Kasumi-1 (cell line): ENCODE results near the gene C11orf58.

ENCODE experiments used
- DNase-seq, 2 experiments: peaks; one replicate each; lab custom pipeline; 2025; lab: John Stamatoyannopoulos, UW

The C11orf58 gene

DNA sequence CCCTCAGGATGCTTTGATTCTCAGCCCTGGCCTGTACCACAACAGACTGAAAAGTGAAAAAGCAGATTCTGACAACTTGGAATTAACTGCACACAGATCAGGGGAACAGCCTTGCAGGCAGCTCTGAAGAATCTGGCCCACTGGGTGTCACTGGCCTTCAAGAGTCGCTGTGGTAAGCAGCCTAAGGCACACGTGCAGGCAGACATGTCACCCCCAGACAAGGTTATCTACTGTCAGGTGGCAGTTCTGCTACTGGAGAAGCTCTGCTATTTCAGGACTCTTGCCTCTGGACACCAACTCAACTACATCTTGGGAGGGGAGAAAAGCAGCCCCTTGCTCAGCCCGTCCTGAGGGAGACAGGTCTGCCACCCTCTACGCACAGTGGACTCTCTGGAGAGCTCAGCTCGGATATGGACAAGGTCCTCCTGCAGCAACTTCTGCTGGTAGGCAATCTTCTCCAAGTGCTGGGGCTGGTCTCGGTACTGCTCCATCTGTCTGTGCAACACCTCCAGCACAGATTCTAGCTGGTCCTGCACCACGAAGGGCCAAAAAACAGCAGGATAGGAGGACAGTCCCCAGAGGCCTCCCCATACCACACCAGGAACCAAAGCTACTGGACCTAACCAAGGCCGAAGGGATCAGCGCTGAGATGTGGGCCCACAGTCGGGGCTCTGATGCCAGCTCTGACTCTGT is 63.0 kb downstream of the C11orf58 start:
- no peak for DNase-seq

DNA sequence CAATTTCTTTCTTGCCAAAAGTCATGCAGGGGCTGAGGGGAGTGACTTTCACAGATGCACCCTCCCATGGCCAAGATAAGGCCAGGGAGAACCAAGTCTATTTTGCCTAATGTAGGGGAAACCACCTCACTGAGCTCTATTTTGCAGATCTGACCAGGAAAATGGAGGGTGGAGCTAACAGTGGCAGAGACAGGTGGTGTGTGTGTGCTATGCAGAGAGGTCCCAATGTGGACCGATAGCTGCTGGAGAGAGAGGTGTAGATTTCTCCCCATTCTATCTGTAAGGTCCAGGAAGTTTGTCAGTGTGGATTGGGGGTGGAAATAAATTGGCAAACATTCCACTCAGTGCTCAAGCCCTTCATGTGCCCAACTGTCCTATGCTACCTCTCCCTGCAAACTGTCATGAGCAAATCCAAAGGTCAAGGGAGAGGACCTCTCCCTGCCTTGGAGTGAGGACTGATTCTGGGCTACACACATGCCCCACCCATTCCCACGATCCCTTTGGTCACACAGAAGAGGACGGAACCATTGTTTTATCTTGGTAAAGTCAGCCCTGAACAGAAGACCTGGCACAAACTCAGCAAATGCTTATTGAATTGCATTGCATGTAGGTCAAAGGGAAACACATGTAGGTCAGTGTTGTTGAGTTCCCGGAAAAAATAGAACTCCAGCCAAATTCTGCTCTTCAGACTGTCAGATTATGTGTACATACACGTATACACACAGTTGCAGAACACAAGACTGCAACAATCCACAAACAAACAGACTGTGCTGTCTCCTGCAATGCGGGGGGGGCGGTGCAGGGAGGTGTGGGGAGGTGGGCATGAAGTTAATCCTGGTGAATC is 65.9 kb downstream of the C11orf58 start:
- DNase-seq = no peak

DNA sequence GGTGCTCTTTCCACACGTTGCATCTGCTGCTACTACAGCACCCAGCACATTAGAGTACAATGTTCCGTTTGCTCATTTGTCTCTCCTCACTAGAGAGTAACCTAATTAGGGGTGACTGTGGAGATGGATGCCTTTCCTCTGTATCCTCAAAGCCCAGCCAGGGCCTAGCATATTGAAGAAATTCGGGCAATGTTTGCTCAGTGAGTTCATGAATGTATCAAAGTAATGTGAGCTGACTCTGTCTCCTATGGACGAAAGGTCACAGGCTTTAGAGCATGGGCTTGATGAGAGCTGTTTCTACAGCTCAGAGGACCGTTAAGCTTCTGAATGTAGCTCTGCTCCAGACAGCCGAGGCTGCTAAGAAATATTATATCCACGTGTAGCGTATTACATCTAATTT is 67.5 kb downstream of the C11orf58 start:
- no peak for DNase-seq

DNA sequence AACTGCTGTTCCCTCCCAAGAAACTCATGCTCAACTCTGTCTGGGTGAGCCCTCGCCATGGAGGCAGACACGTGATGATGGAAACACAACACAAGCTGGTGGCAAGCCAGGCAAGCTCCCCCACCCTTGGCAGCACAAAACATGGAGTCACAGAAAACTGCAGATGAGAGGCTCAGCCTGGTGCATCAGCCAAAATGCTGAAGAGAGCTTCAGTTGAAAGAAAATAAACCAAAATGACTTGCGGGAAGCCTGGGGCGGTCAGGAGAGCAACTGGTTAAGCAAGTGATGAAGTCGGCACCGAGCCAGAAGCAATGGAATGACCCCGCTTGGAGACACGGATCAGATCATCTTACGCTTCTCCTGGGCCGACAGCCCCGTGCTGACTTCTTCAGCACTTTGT is 68.3 kb downstream of the C11orf58 start:
- DNase-seq = no peak

DNA sequence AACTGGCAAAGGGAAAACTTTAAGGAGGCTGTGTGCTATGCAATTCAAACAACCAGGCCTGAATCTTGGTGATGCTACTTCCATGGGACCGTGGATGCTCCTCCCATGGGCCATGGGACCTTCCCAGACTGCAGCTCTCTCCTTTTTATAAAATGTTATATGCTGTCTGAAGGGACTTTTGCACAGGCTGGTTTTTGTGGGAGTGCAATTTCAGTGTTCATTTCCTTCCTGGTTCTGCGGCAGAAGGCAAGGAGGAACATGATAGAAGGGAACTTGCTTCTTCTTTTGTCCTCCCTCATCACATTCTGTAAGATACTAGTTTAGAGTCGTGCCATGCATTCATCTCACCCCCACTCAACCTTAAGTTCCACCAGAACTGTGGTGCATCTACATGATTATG is 68.9 kb downstream of the C11orf58 start:
- peak; percentile 92 to 93 for DNase-seq
